ENCODE results near the gene ST6GAL1.

- TF ChIP-seq EP300 (IDR thresholded peaks at IDR 0.05): no peak
- TF ChIP-seq, protein P1, sequence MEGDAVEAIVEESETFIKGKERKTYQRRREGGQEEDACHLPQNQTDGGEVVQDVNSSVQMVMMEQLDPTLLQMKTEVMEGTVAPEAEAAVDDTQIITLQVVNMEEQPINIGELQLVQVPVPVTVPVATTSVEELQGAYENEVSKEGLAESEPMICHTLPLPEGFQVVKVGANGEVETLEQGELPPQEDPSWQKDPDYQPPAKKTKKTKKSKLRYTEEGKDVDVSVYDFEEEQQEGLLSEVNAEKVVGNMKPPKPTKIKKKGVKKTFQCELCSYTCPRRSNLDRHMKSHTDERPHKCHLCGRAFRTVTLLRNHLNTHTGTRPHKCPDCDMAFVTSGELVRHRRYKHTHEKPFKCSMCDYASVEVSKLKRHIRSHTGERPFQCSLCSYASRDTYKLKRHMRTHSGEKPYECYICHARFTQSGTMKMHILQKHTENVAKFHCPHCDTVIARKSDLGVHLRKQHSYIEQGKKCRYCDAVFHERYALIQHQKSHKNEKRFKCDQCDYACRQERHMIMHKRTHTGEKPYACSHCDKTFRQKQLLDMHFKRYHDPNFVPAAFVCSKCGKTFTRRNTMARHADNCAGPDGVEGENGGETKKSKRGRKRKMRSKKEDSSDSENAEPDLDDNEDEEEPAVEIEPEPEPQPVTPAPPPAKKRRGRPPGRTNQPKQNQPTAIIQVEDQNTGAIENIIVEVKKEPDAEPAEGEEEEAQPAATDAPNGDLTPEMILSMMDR (IDR thresholded peaks at IDR 0.05): no peak
These were observed 45.4 kb downstream of the ST6GAL1 start for GRCh38 chr3:186975726-186976125.
